GM19238 (cell line): Measurements from ENCODE around the gene RBM10.
A peak's percentile ranks its signal among the peaks of the same experiment; 100 is the strongest.

Source experiments
- DNase-seq: peaks from one replicate; pipeline ENCODE4 v3.0.0; 2011; ENCODE audit warnings: low spot score; ENCODE audit not compliant: insufficient read length

RBM10 gene

GRCh38 chrX:47174846-47175587 is 30.0 kb downstream of the RBM10 start:
- DNase-seq: no peak

- DNase-seq: no peak
Measured at GRCh38 chrX:47175588-47175980, 30.6 kb downstream of the RBM10 start.

- no peak for DNase-seq
Measured at GRCh38 chrX:47176101-47176740, 31.2 kb downstream of the RBM10 start.

GRCh38 chrX:47177079-47177478 is 32.1 kb downstream of the RBM10 start:
- DNase-seq: no peak

- DNase-seq: no peak
Measured at GRCh38 chrX:47178337-47178736, 33.3 kb downstream of the RBM10 start.

GRCh38 chrX:47179221-47179927 is 34.4 kb downstream of the RBM10 start:
- no peak for DNase-seq

GRCh38 chrX:47179928-47180255 is 34.9 kb downstream of the RBM10 start:
- DNase-seq: no peak

GRCh38 chrX:47180346-47180745 is 35.3 kb downstream of the RBM10 start:
- no peak for DNase-seq

GRCh38 chrX:47181301-47181700 is 36.3 kb downstream of the RBM10 start:
- DNase-seq: no peak

GRCh38 chrX:47182106-47182700 is 37.2 kb downstream of the RBM10 start:
- no peak for DNase-seq

- DNase-seq: no peak
Measured at GRCh38 chrX:47184486-47184885, 39.5 kb downstream of the RBM10 start.

- no peak for DNase-seq
Measured at GRCh38 chrX:47185241-47185640, 40.2 kb downstream of the RBM10 start.

GRCh38 chrX:47186096-47186740 is 41.2 kb downstream of the RBM10 start:
- no peak for DNase-seq

GRCh38 chrX:47187106-47187677 is 42.2 kb downstream of the RBM10 start:
- no peak for DNase-seq

GRCh38 chrX:47189906-47190305 is 44.9 kb downstream of the RBM10 start:
- no peak for DNase-seq

- peak; percentile 86 for DNase-seq
Measured at GRCh38 chrX:47190445-47191269, 45.6 kb downstream of the RBM10 start.

- DNase-seq: peak; percentile 19
Measured at GRCh38 chrX:47191331-47191730, 46.3 kb downstream of the RBM10 start.

GRCh38 chrX:47191806-47192401 is 46.9 kb downstream of the RBM10 start:
- no peak for DNase-seq

GRCh38 chrX:47193475-47194193 is 48.6 kb downstream of the RBM10 start, which contains the start of gene UBA1:
Gene UBA1, plus strand, starts transcription at chrX:47193829. Its CDS starts 4,974 bp downstream, at chrX:47198803.
- DNase-seq: peak; percentile 90
